Aorta (tissue), 5 donors: Measurements from ENCODE around the gene MAP2K2. TPM values are rescaled to one million over a fixed set of nuclear protein-coding genes. Genes with fewer than 3 reads are reported as not detected.
"Not testable (repeated sequence)": the region's sequence is repeated elsewhere in the genome, so short reads cannot be mapped to it uniquely, and the experiment has no call there.

Source experiments
- ATAC-seq: fragments of 200-7000 bp; cut with Tn5 transposase; one replicate; pipeline ENCODE4 v1.9.1; 2022; ENCODE audit warnings: moderate library complexity; ENCODE audit not compliant: low FRiP score
- DNase-seq, 2 donors: peaks; one replicate each; pipeline ENCODE4 v3.0.0-alpha.2; 2020
- H3K27ac ChIP-seq, 2 donors: one replicate each; pipeline ENCODE4 v1.5.1; 2013; ENCODE audit warnings: low read length in 2 of 2, mild to moderate bottlenecking in 2 of 2, moderate library complexity in 2 of 2, control low read depth in 1 of 2, inconsistent platforms in 1 of 2, low read depth in 1 of 2
- H3K27me3 ChIP-seq, 2 donors: one replicate each; pipeline ENCODE4 v1.6.1; 2013; ENCODE audit warnings: control low read depth in 1 of 2, low read length in 1 of 2, mild to moderate bottlenecking in 1 of 2, moderate library complexity in 1 of 2; ENCODE audit not compliant: insufficient read depth in 2 of 2, control insufficient read depth in 1 of 2
- H3K36me3 ChIP-seq, 2 donors: one replicate each; pipeline ENCODE4 v1.6.1; 2013; ENCODE audit warnings: control low read depth in 1 of 2, low read length in 1 of 2, mild to moderate bottlenecking in 1 of 2; ENCODE audit not compliant: insufficient read depth in 2 of 2, control insufficient read depth in 1 of 2
- H3K4me1 ChIP-seq, 2 donors: one replicate each; pipeline ENCODE4 v1.6.1; 2013; ENCODE audit warnings: low read length in 2 of 2, control low read depth in 1 of 2, mild to moderate bottlenecking in 1 of 2, moderate library complexity in 1 of 2; ENCODE audit not compliant: insufficient read depth in 2 of 2, control insufficient read depth in 1 of 2
- H3K4me3 ChIP-seq, 2 donors: one replicate each; pipeline ENCODE4 v1.5.1; 2013; ENCODE audit warnings: low read length in 2 of 2, control low read depth in 1 of 2, mild to moderate bottlenecking in 1 of 2
- H3K9me3 ChIP-seq: one replicate; pipeline ENCODE4 v1.6.1; 2013; ENCODE audit warnings: mild to moderate bottlenecking, low read length; ENCODE audit not compliant: control insufficient read depth
- WGBS, 2 donors: extraction: QIAGEN DNeasy Blood & Tissue Kit; methylation state at CpG; one replicate each; pipeline ENCODE4 v1.1.7; 2013; 5-methylcytosine and 5-hydroxymethylcytosine counted together
- intact Hi-C, 2 donors: fragments of 100-400 bp; cut with DNase I; formaldehyde crosslinking; loops; one replicate each; pipeline versions ENCODE4 v1.14.2 to v1.15.0; 2022
- polyA plus RNA-seq, 2 donors: library from polyadenylated mRNA; stranded (reverse); fragments of 200-250 nt; gene quantifications; one replicate each; pipeline ENCODE4 v1.2.3, GENCODE V29; 2013
- total RNA-seq, 2 donors: library from RNA; stranded (reverse); fragmentation: NEBNext Ultra II Directional; extraction: Animal tissue kit (Norgen Biotek cat#: 25700); gene quantifications; one replicate each; pipeline ENCODE4 v1.2.1, GENCODE V29; 2021
- donor health status: healthy with polysubstance abuse.
- donor health status: Bipolar disorder and iron deficiency.
- donor health status: DM: no; HTN: no; CAD: no.
- donor health status: DM: no; HTN: no; CAD: no.
- donor health status: DM: yes; HTN: yes; CAD: no.

Gene MAP2K2
- total and polyA plus RNA-seq, 4 donors, result 80.8 to 230 (median 90.1) TPM

DNA sequence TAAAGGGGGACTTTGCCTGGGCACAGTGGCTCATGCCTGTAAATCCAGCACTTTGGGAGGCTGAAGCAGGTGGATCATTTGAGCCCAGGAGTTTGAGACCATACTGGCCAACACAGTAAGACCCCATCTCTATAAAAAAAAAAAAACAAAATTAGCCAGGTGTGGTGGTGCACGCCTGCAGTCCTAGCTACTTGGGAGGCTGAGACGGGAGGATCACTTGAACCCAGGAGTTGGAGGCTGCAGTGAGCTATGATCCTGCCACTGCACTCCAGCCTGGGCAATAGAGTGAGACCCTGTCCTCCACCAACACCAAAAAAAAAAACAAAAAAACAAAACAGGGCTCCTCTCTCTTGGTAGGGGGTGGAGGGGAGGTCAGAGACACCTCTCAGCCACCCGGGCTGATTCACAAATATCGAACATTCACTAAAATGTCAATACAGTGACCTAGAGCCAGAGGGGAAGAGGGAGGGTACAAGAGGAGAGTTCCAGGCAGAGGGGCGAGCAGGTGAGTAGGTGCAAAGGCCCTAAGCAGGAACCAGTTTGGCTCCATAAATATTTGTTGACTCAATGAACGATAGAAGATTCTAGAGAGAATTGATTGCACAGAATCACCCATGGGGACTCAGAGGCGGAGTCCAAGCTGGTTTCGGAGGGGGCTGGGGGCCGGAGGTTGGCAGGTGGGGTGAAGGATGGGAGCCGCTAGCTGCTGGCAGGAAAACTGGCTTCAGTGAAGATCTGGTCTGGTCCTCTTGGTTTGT, 28.5 kb upstream of the MAP2K2 start:
- DNase-seq (no peak), ATAC-seq (no peak)
- Histone ChIP-seq H3K27ac (no peak overlapping the region), H3K4me3 (no peak overlapping the region), H3K9me3 (no peaks in the 10 kb centered on the region), H3K27me3 (no peaks in the 10 kb centered on the region), H3K4me1 (no peaks in the 10 kb centered on the region), H3K36me3 (no peaks in the 10 kb centered on the region)
- WGBS, 2 donors, result 73 to 74% methylated on average over 10 of the region's 10 CpGs
- intact Hi-C loops, result no loop called here

DNA sequence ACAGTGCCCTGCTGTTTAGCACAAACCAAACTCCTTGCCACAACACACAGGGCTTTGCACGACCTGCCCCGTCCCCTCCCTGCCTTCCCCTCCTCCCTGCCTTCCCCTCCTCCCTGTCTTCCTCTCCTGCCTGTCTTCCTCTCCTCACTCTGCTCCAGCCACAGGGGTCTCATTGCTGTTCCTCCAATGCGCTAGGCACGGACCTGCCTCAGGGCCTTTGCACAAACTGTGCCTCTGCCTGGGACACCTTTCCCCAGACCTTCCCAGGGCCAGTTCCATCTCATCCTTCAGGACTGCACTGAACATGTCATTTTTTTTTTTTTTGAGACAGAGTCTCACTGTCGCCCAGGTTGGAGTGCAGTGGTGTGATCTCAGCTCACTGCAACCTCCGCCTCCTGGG, 27.7 kb upstream of the MAP2K2 start:
- no peaks in the 10 kb centered on the region for H3K9me3 ChIP-seq
- no peaks in the 10 kb centered on the region for H3K27me3 ChIP-seq
- WGBS, 2 donors, result 64 to 67% methylated on average over 6 of the region's 6 CpGs
- intact Hi-C loops, result no loop called here
- H3K4me1 ChIP-seq, result no peaks in the 10 kb centered on the region
- H3K4me3 ChIP-seq, result no peak overlapping the region
- ATAC-seq (no peak), DNase-seq (no peak)
- H3K36me3 ChIP-seq, result no peaks in the 10 kb centered on the region
- H3K27ac ChIP-seq, result no peak overlapping the region

DNA sequence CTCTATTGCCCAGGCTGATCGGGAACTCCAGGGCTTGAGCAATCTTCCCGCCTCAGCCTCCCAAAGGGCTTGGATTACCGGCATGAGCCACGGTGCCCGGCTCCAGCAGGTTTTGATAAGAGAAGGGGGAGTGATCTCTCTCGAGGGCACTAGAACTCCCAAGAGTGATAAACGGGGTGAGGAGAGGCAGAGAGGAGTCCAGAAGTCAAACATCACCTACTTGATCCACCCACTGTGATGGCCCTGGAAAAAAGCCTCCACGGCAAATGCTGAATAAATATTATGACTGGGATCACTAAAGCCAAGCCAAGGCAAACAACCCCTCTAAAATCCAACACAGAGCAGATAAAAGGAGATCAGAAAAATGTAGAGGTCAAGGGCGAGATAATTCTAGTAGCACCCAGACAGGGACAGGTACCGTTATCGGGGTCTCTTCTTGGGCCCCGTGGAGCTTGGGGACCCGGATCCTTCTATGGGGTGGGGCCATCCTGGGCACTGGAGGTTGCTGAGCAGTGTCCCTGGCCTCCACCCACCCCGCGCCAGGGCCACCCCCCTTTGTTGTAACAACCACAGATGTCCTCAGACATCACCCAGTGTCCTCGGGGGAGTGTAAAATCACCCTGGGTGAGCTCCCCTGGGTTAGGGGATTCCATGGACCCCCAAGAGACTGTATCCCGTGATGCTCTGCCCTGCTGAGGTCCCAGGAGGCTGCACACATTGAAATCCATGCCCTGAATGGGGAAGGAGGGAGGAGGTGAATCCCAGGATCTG, 25.8 kb upstream of the MAP2K2 start:
- intact Hi-C loops, result no loop called here
- ATAC-seq, result no peak

GRCh38 chr19:4144666-4145249, 20.8 kb upstream of the MAP2K2 start:
- Histone ChIP-seq H3K27ac (no peak overlapping the region), H3K4me1 (no peaks in the 10 kb centered on the region), H3K9me3 (no peaks in the 10 kb centered on the region), H3K36me3 (no peaks in the 10 kb centered on the region), H3K4me3 (no peak overlapping the region), H3K27me3 (no peaks in the 10 kb centered on the region)
- intact Hi-C loops, result no loop called here
- WGBS, 2 donors, result 28 to 33% methylated on average over 7 of the region's 7 CpGs
- ATAC-seq (no peak), DNase-seq (no peak)

More for the DNA sequence above, 25.8 kb upstream of the MAP2K2 start:
- DNase-seq, result no peak
- no peaks in the 10 kb centered on the region for H3K9me3 ChIP-seq
- no peaks in the 10 kb centered on the region for H3K36me3 ChIP-seq
- no peaks in the 10 kb centered on the region for H3K4me1 ChIP-seq
- 29 to 35% methylated on average over 17 of the region's 17 CpGs for WGBS, 2 donors
- no peaks in the 10 kb centered on the region for H3K27me3 ChIP-seq
- no peak overlapping the region for H3K4me3 ChIP-seq
- H3K27ac ChIP-seq, result no peak overlapping the region

DNA sequence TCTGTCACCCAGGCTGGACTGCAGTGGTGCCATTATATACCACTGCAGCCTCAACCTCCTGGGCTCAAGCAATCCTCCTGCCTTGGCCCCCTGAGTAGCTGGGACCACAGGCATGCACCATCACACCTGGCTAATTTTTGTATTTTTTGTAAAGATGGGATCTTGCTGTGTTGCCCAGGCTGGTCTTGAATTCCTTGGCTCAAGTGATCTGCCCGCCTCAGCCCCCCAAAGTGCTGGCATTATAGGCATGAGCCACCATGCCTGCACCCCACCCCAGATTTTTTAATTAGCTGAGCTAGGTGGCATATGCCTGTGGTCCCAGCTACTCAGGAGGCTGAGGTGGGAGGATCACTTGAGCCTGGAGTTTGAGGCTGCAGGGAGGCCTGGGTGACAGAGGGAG, 19.0 kb upstream of the MAP2K2 start:
- H3K9me3 ChIP-seq, DNase-seq, H3K4me1 ChIP-seq, ATAC-seq, H3K27ac ChIP-seq, H3K36me3 ChIP-seq, H3K4me3 ChIP-seq, H3K27me3 ChIP-seq, intact Hi-C loops: not testable (repeated sequence)
- 77 to 84% methylated on average over 1 of the region's 1 CpG for WGBS, 2 donors

DNA sequence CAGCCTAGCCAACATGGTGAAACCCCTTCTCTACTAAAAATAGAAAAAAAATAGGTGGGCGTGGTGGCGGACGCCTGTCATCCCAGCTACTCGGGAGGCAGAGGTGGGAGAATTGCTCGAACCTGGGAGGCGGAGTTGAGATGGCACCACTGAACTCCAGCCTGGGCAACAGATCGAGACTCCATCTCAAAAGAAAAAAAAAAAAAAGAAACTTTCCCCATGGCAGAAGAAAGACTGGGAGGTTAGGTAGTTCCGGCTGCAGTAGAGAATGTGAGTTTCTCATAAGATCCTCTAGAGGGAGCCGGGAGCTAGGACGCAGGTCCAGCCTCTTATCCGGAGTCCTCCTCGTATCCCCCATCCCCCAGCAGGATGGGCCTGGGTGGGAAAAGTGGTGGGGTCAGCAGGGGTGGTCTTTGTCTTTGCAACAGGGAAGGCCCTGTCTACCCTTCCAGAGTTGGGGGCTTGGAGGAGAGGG, 16.4 kb upstream of the MAP2K2 start:
- H3K36me3 ChIP-seq, result no peaks in the 10 kb centered on the region
- H3K4me1 ChIP-seq, result no peaks in the 10 kb centered on the region
- WGBS, 2 donors, result 26 to 28% methylated on average over 12 of the region's 12 CpGs
- no peaks in the 10 kb centered on the region for H3K27me3 ChIP-seq
- H3K27ac ChIP-seq, result no peak overlapping the region
- no peak for DNase-seq
- intact Hi-C loops, result no loop called here
- no peak overlapping the region for H3K4me3 ChIP-seq
- ATAC-seq, result peak; percentile 77
- H3K9me3 ChIP-seq, result no peaks in the 10 kb centered on the region

GRCh38 chr19:4139614-4140236, 15.8 kb upstream of the MAP2K2 start:
- Histone ChIP-seq H3K27me3 (no peaks in the 10 kb centered on the region), H3K4me3 (no peak overlapping the region), H3K27ac (no peak overlapping the region), H3K4me1 (no peaks in the 10 kb centered on the region), H3K36me3 (no peaks in the 10 kb centered on the region), H3K9me3 (no peaks in the 10 kb centered on the region)
- WGBS, 2 donors, result 38 to 39% methylated on average over 14 of the region's 14 CpGs
- peak; percentile 83 to 94 for DNase-seq
- peak; percentile 85 for ATAC-seq
- intact Hi-C loops, result no loop called here

GRCh38 chr19:4138445-4138844, 14.5 kb upstream of the MAP2K2 start:
- Histone ChIP-seq H3K27me3 (no peaks in the 10 kb centered on the region), H3K4me3 (no peak overlapping the region), H3K9me3 (no peaks in the 10 kb centered on the region), H3K4me1 (no peaks in the 10 kb centered on the region), H3K36me3 (no peaks in the 10 kb centered on the region), H3K27ac (no peak overlapping the region)
- 79 to 82% methylated on average over 5 of the region's 5 CpGs for WGBS, 2 donors
- ATAC-seq (no peak), DNase-seq (no peak)
- intact Hi-C loops, result no loop called here
